ENCODE results near the gene MRPL40. TPM values are rescaled to one million over a fixed set of nuclear protein-coding genes. Genes with fewer than 3 reads are reported as not detected.

The MRPL40 gene
- total and polyA plus RNA-seq, 10 of the 15 experiments (the other 5 are each of a cell fraction or from before 2014, with no cell fraction given) = 41.2 to 207 (median 69.1) TPM

DNA sequence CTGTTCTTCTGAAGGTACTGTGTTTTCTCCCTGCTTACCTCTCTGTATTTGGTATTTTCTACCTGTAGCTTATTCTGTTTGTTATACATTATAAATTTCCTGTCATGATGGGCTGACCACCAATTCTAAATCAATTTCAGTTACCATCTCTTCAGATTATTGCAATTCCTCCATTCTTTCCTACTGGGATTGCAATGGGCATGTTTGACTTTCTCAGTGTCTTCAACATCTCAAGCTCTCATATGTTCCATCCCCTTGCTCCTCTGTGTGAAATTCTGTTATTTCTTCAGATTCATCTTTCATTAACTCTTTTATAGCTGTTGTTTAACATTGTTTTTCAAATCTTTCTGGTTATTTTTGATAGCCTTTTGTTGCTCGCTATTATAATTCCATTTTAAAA is 30.7 kb downstream of the MRPL40 start:
- DNase-seq (ENCODE audit: low read depth, low spot score) = no peak

More for the DNA sequence above, 30.7 kb downstream of the MRPL40 start:
- TF ChIP-seq CHD2 (IDR thresholded peaks at IDR 0.05; ENCODE audit: borderline replicate concordance, low read depth, low read length) (no peak), POLR2AphosphoS5 (IDR thresholded peaks at IDR 0.05; ENCODE audit: low read length) (no peak), TARDBP (IDR thresholded peaks at IDR 0.05; ENCODE audit: borderline replicate concordance) (no peak), GABPA (IDR thresholded peaks at IDR 0.05; ENCODE audit: low read depth) (no peak), RAD51 (IDR thresholded peaks at IDR 0.05) (no peak), RCOR1 (conservative IDR thresholded peaks at IDR 0.05; ENCODE audit: low read depth, low read length) (no peak), ESRRA (IDR thresholded peaks at IDR 0.05; ENCODE audit: low read length) (no peak), NFYA (IDR thresholded peaks at IDR 0.05; ENCODE audit: borderline replicate concordance, low read depth, low read length) (no peak), ZZZ3 (IDR thresholded peaks at IDR 0.05; ENCODE audit: control insufficient read depth, insufficient read length, low read depth) (no peak), NR2C1 (IDR thresholded peaks at IDR 0.05) (no peak), FOS (IDR thresholded peaks at IDR 0.05; ENCODE audit: borderline replicate concordance, extremely low read depth, insufficient read length) (no peak), SRF (IDR thresholded peaks at IDR 0.05; ENCODE audit: low read depth in 2 of 2, low read length in 2 of 2) (no peak)
- TF ChIP-seq, protein P1, sequence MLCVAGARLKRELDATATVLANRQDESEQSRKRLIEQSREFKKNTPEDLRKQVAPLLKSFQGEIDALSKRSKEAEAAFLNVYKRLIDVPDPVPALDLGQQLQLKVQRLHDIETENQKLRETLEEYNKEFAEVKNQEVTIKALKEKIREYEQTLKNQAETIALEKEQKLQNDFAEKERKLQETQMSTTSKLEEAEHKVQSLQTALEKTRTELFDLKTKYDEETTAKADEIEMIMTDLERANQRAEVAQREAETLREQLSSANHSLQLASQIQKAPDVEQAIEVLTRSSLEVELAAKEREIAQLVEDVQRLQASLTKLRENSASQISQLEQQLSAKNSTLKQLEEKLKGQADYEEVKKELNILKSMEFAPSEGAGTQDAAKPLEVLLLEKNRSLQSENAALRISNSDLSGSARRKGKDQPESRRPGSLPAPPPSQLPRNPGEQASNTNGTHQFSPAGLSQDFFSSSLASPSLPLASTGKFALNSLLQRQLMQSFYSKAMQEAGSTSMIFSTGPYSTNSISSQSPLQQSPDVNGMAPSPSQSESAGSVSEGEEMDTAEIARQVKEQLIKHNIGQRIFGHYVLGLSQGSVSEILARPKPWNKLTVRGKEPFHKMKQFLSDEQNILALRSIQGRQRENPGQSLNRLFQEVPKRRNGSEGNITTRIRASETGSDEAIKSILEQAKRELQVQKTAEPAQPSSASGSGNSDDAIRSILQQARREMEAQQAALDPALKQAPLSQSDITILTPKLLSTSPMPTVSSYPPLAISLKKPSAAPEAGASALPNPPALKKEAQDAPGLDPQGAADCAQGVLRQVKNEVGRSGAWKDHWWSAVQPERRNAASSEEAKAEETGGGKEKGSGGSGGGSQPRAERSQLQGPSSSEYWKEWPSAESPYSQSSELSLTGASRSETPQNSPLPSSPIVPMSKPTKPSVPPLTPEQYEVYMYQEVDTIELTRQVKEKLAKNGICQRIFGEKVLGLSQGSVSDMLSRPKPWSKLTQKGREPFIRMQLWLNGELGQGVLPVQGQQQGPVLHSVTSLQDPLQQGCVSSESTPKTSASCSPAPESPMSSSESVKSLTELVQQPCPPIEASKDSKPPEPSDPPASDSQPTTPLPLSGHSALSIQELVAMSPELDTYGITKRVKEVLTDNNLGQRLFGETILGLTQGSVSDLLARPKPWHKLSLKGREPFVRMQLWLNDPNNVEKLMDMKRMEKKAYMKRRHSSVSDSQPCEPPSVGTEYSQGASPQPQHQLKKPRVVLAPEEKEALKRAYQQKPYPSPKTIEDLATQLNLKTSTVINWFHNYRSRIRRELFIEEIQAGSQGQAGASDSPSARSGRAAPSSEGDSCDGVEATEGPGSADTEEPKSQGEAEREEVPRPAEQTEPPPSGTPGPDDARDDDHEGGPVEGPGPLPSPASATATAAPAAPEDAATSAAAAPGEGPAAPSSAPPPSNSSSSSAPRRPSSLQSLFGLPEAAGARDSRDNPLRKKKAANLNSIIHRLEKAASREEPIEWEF (IDR thresholded peaks at IDR 0.05; ENCODE audit: insufficient replicate concordance, low read depth, low read length) = no peak
- TF ChIP-seq, protein P2, sequence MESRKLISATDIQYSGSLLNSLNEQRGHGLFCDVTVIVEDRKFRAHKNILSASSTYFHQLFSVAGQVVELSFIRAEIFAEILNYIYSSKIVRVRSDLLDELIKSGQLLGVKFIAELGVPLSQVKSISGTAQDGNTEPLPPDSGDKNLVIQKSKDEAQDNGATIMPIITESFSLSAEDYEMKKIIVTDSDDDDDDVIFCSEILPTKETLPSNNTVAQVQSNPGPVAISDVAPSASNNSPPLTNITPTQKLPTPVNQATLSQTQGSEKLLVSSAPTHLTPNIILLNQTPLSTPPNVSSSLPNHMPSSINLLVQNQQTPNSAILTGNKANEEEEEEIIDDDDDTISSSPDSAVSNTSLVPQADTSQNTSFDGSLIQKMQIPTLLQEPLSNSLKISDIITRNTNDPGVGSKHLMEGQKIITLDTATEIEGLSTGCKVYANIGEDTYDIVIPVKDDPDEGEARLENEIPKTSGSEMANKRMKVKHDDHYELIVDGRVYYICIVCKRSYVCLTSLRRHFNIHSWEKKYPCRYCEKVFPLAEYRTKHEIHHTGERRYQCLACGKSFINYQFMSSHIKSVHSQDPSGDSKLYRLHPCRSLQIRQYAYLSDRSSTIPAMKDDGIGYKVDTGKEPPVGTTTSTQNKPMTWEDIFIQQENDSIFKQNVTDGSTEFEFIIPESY (IDR thresholded peaks at IDR 0.05) = no peak
- TF ChIP-seq, protein P3, sequence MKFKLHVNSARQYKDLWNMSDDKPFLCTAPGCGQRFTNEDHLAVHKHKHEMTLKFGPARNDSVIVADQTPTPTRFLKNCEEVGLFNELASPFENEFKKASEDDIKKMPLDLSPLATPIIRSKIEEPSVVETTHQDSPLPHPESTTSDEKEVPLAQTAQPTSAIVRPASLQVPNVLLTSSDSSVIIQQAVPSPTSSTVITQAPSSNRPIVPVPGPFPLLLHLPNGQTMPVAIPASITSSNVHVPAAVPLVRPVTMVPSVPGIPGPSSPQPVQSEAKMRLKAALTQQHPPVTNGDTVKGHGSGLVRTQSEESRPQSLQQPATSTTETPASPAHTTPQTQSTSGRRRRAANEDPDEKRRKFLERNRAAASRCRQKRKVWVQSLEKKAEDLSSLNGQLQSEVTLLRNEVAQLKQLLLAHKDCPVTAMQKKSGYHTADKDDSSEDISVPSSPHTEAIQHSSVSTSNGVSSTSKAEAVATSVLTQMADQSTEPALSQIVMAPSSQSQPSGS (IDR thresholded peaks at IDR 0.05; ENCODE audit: low read length) = no peak
- SMC1A ChIA-PET (ENCODE audit: uncharacterized antibody, unreplicated experiment) = interaction anchor here (1.1 kb wide), 1 partner anchor 12 kb away, joined by 3 read pairs; no protein-coding TSS in a partner anchor
- Histone ChIP-seq H3K4me2 (ENCODE audit: control insufficient read depth, insufficient read depth) (no peak overlapping the region), H3K27ac (ENCODE audit: control insufficient read depth, insufficient read depth) (no peak overlapping the region), H3K4me1 (ENCODE audit: control insufficient read depth, insufficient read depth, low read length) (no peaks in the 10 kb centered on the region), H3K79me2 (ENCODE audit: control insufficient read depth, insufficient read depth, low read length) (no peaks in the 10 kb centered on the region), H3K36me3 (ENCODE audit: control insufficient read depth in 2 of 2, insufficient read depth in 2 of 2, low read length in 1 of 2) (peaks cover 23 to 28% of the 10 kb centered on the region in 2 experiments), H3K27me3 (replicated peaks in 1 of 2; ENCODE audit: control insufficient read depth in 2 of 2, insufficient read depth in 2 of 2, low read length in 1 of 2) (no peaks in the 10 kb centered on the region), H3K4me3 (no peak overlapping the region), H2AFZ (ENCODE audit: control insufficient read depth, low read depth, low read length) (no peak overlapping the region), H3K9ac (ENCODE audit: control insufficient read depth, insufficient read depth, low read length) (no peak overlapping the region), H3K9me3 (replicated peaks; ENCODE audit: control insufficient read depth, insufficient read depth, low read length) (no peaks in the 10 kb centered on the region), H4K20me1 (ENCODE audit: control insufficient read depth, insufficient read depth) (peaks cover 2% of the 10 kb centered on the region; the same call in 1 of the 2 replicates)
- RAD21 ChIA-PET (ENCODE audit: unreplicated experiment) = no interaction called here
- WGBS (ENCODE audit: insufficient coverage, insufficient replicate concordance, low lambda C conversion rate, missing lambda C conversion rate) = 100% methylated on average over 1 of the region's 1 CpG
- ATAC-seq (no peak), FAIRE-seq (no peak)
- CTCF ChIA-PET = interaction anchor here (0.9 to 1.4 kb wide), 3 partner anchors 11 to 169 kb away, joined by 3 read pairs; no protein-coding TSS in a partner anchor
- POLR2A ChIA-PET = interaction anchor here (1.3 kb wide), 1 partner anchor 17 kb away, joined by 3 read pairs; no protein-coding TSS in a partner anchor
- in situ Hi-C loops (cut with MboI) = no loop called here
- BruUV-seq (replicated peaks) = TSS peak; percentile 32
- intact Hi-C loops (cut with micrococcal nuclease; ENCODE audit: unreplicated experiment) = no loop called here
